Gastroesophageal sphincter (tissue), 4 donors: ENCODE data around the gene ZBTB8B. TPM values are rescaled to one million over a fixed set of nuclear protein-coding genes. Genes with fewer than 3 reads are reported as not detected.

Experiments used
- ATAC-seq: fragments of 150-250 bp; one replicate; pipeline ENCODE4 v1.9.1; 2016; ENCODE audit warnings: mild to moderate bottlenecking, moderate library complexity
- H3K27ac ChIP-seq, 4 donors: fragments of 200-600 bp; sonication (generic) in 3 of 4; 1 replicate in 3 of 4; 2 replicates in 1 of 4; pipeline ENCODE4 v1.5.1; 2016 to 2019
- H3K27me3 ChIP-seq: fragments of 200-600 bp; sonication (generic); one replicate; pipeline ENCODE4 v1.5.1; 2019
- H3K36me3 ChIP-seq, 2 donors: fragments of 200-600 bp; sonication (generic); one replicate each; pipeline ENCODE4 v1.5.1; 2019; ENCODE audit warnings: control low read depth in 1 of 2
- H3K4me1 ChIP-seq, 3 donors: fragments of 200-600 bp; sonication (generic); 1 replicate in 2 of 3; 2 replicates in 1 of 3; pipeline ENCODE4 v1.5.1; 2016 to 2019; ENCODE audit warnings: control low read depth in 2 of 3
- H3K4me3 ChIP-seq, 2 donors: fragments of 200-600 bp; sonication (generic); one replicate each; pipeline ENCODE4 v1.5.1; 2019; ENCODE audit warnings: mild to moderate bottlenecking in 1 of 2, moderate library complexity in 1 of 2
- H3K9me3 ChIP-seq, 3 donors: fragments of 200-600 bp; sonication (generic); one replicate each; pipeline ENCODE4 v1.5.1; 2017 to 2019; ENCODE audit warnings: control low read depth in 2 of 3
- EP300 ChIP-seq: sonication (generic); formaldehyde crosslinking; IDR thresholded peaks from one replicate; pipeline ENCODE4 v1.6.1; 2017; ENCODE audit warnings: antibody characterized with exemption, mild to moderate bottlenecking
- POLR2A ChIP-seq, 2 donors: fragments of 450-650 bp; IDR thresholded peaks; one replicate each; pipeline ENCODE4 v1.6.1; 2017; ENCODE audit warnings: antibody characterized with exemption in 2 of 2, mild to moderate bottlenecking in 2 of 2, moderate library complexity in 1 of 2
- POLR2AphosphoS5 ChIP-seq: sonication (generic); formaldehyde crosslinking; IDR thresholded peaks from one replicate; pipeline ENCODE4 v1.6.1; 2017; ENCODE audit warnings: antibody characterized with exemption
- WGBS, 2 donors: methylation state at CpG; one replicate each; pipeline ENCODE4 v1.1.5; 2018; ENCODE audit warnings: low coverage in 1 of 2; 5-methylcytosine and 5-hydroxymethylcytosine counted together
- total RNA-seq, 4 donors: library from RNA; depleted of rRNA; stranded (reverse); fragments of >200 nt; gene quantifications; one replicate each; pipeline ENCODE4 v1.1.0, GENCODE V29; 2016
- TF ChIP-seq, protein P1 (sequence below), 4 experiments: fragments of 200-600 bp in 2 of 4; fragments of 450-650 bp in 2 of 4; sonication (generic) in 1 of 4; IDR thresholded peaks; one replicate each; pipeline ENCODE4 v1.5.1; 2017 to 2019; ENCODE audit warnings: antibody characterized with exemption in 4 of 4, mild to moderate bottlenecking in 2 of 4, moderate library complexity in 2 of 4

Gene ZBTB8B
- total RNA-seq = under 1 TPM in 2 of 4 donors, not detected in 2; under 0.01 to 0.16 TPM

DNA sequence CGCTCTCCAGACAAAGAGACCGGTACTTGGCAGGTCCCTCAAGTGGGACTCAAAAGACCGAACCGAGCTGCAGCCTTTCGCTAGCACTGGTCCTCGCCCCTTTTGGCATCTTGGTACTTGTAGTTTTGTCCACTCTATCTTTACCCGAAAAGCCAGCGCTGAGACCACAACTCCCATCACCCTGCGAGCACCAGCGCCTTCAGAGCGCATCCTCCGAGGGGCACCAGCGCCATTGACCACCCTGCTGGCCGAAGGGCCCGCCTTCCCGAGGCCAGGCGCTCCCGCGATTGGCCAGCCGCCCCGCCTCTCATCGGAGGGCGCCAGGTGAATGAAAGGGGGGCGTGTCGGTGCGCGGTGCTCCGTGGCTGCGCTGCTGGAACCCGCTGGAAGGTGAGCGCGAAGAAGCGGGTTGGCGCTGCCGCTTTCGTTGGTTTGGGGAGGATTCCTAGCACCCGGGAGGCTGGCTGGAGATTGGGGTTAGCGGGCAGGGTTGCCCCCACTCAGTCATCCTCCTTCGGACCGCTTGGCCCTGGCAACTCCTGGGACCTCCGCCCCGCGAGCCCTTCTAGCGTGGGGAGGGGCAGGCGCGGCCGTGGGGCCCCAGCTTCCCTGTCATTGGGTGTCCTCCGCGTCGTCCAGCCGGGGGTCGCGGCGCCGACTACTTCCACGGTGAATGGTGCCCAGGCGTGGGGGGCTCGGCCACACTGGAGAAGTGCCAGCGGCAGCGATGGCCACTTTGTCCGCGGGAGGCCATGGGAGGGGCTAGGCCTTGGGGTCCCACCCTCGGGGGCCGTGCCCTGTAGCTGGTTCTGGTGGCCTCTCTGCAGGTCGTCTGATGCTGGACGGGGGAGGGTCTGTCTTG, at the start of gene ZBTB8B:
Gene ZBTB8B (plus strand): TSS at position 357 of the 862 bp plus-strand sequence. CDS start 5,553 bp downstream, outside the sequence.
- no peaks in the 10 kb centered on the region for H3K9me3 ChIP-seq
- peak; percentile 67 for ATAC-seq
- no peak within 1 kb of the TSS for H3K27ac ChIP-seq
- 0% methylated on average over 2 to 5 of the region's 66 CpGs for WGBS, 2 donors
- peaks cover 56% of the 10 kb centered on the region for H3K27me3 ChIP-seq
- H3K36me3 ChIP-seq = no peaks in the 10 kb centered on the region
- H3K4me1 ChIP-seq = peaks cover 0 to 18% (median 7%) of the 10 kb centered on the region in 3 donors
- H3K4me3 ChIP-seq = peak within 1 kb of the TSS; percentile 6 to 54
- TF ChIP-seq POLR2A (IDR thresholded peaks at IDR 0.05) = no peak
- TF ChIP-seq, protein P1, sequence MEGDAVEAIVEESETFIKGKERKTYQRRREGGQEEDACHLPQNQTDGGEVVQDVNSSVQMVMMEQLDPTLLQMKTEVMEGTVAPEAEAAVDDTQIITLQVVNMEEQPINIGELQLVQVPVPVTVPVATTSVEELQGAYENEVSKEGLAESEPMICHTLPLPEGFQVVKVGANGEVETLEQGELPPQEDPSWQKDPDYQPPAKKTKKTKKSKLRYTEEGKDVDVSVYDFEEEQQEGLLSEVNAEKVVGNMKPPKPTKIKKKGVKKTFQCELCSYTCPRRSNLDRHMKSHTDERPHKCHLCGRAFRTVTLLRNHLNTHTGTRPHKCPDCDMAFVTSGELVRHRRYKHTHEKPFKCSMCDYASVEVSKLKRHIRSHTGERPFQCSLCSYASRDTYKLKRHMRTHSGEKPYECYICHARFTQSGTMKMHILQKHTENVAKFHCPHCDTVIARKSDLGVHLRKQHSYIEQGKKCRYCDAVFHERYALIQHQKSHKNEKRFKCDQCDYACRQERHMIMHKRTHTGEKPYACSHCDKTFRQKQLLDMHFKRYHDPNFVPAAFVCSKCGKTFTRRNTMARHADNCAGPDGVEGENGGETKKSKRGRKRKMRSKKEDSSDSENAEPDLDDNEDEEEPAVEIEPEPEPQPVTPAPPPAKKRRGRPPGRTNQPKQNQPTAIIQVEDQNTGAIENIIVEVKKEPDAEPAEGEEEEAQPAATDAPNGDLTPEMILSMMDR (IDR thresholded peaks at IDR 0.05) = peak in 2 of 4 experiments; percentile 15 to 18

DNA sequence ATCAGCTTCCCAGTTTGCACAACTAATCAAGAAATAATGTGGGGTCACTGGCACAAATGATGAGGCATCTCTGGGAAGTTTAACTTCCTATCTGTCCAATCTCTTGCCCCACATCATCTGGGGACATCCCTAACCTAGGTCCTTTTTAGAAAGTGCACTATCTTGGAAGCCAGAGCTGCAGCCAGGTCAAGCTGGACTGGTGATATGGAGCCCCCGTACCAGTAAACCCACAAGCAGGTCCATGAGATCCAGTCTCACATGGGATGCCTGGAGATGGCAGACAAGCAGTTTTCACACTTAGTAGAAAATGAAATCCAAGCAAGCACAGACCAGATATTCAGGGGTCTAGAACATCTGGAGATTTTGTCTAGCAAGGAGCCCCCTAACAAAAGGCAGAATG, 43.1 kb upstream of the ZBTB8B start:
- no peak for ATAC-seq
- Histone ChIP-seq H3K9me3 (peaks cover 0 to 8% (median 0%) of the 10 kb centered on the region in 3 donors), H3K4me1 (peaks cover 0 to 8% (median 5%) of the 10 kb centered on the region in 3 donors), H3K4me3 (no peak overlapping the region), H3K27me3 (peaks cover 39% of the 10 kb centered on the region), H3K36me3 (no peaks in the 10 kb centered on the region), H3K27ac (no peak overlapping the region)
- no peak for TF ChIP-seq POLR2AphosphoS5
- TF ChIP-seq EP300 = no peak
- TF ChIP-seq, protein P1 (IDR thresholded peaks at IDR 0.05) = no peak
- no peak for TF ChIP-seq POLR2A (IDR thresholded peaks at IDR 0.05)
- no CpG with 5 or more reads among the region's 1 CpG for WGBS, 2 donors

DNA sequence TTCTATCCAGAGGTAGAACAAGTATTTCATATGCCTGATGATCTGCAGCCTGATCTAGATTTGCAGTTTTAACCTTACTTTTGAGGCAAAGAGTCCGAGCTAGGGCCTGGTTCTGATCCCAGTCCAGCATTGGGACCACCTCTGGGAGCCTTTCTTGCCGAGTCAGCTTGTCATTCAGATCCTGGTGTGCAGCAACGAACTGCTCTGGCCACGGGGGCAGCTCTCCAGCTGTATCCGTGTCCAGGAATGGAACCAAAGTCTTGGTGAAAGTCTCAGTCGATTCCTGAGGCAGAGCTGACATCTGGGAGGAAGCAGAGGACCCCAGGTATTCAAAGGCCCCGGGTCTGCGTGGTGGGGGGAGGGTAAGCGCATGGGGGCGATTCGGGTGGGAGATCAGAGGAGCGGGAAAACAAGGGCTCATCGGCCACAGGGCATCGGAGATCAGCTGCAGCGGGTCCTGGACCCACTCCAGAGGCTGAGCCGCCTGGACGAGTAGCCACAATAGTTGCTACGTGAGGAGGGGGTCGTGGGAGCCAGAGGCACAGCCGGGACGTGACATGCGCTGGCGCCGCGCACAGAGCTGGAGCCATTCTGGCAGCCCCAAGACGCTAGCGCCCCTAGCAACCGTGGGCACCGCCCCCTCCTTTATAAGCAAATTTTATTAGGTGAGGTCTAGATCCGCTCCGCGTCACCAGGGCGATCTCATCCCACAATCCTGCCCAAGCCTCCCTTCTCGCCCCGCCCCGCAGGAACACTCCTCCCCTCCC, 38.2 kb upstream of the ZBTB8B start:
- Histone ChIP-seq H3K9me3 (no peaks in the 10 kb centered on the region), H3K4me1 (peaks cover 0 to 13% (median 6%) of the 10 kb centered on the region in 3 donors), H3K27ac (no peak overlapping the region), H3K27me3 (peaks cover 46% of the 10 kb centered on the region), H3K4me3 (peak overlapping the region in 1 of 2 donors; percentile 42), H3K36me3 (no peaks in the 10 kb centered on the region)
- no peak for ATAC-seq
- 0% methylated on average over 1 of the region's 36 CpGs; no CpG with 5 or more reads in 1 of the 2 donors for WGBS, 2 donors
- TF ChIP-seq POLR2AphosphoS5 (no peak), POLR2A (IDR thresholded peaks at IDR 0.05) (no peak), EP300 (no peak)
- TF ChIP-seq, protein P1 (IDR thresholded peaks at IDR 0.05) = no peak

DNA sequence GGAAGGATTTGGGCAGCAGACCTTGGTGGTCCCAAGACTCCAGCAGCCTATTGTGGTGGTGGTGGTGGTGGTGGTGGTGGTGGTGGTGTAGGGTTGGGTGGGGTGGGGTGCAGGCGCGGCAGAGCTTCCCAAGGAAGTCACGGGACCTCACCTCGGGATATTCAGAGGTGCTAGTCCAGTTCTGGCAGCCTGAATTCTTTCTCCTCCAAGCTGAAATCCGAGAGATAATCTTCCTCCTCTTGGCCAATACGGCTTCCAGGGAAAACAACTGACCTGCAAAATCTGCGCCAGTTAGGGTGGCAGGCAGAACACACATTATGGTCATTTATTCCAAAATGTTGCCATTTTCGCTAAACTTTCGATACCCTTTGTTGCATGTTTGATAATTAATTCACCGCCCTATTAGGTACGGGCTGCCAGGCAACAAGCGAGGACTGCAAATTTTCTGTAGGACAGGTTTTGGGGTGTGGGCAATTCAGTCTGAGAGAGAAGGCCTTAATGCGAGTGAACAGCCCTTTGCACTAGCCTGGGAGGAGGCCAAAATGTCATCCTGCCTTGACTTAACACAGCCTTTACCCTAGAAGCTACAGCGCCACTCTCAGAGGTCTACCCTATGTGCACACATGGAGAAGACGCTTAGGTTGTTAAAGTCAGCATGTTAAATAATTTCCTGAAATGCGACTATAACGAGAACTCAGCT, 37.5 kb upstream of the ZBTB8B start:
- 90 to 98% methylated on average over 8 to 12 of the region's 17 CpGs for WGBS, 2 donors
- Histone ChIP-seq H3K9me3 (no peaks in the 10 kb centered on the region), H3K27ac (no peak overlapping the region), H3K27me3 (peaks cover 46% of the 10 kb centered on the region), H3K4me1 (peaks cover 0 to 13% (median 6%) of the 10 kb centered on the region in 3 donors), H3K4me3 (peak overlapping the region in 1 of 2 donors; percentile 42), H3K36me3 (no peaks in the 10 kb centered on the region)
- no peak for TF ChIP-seq POLR2A (IDR thresholded peaks at IDR 0.05)
- TF ChIP-seq POLR2AphosphoS5 = no peak
- no peak for TF ChIP-seq EP300
- TF ChIP-seq, protein P1 (IDR thresholded peaks at IDR 0.05) = no peak
- no peak for ATAC-seq
